ENCODE results near the gene SLC25A21.

The SLC25A21 gene

DNA sequence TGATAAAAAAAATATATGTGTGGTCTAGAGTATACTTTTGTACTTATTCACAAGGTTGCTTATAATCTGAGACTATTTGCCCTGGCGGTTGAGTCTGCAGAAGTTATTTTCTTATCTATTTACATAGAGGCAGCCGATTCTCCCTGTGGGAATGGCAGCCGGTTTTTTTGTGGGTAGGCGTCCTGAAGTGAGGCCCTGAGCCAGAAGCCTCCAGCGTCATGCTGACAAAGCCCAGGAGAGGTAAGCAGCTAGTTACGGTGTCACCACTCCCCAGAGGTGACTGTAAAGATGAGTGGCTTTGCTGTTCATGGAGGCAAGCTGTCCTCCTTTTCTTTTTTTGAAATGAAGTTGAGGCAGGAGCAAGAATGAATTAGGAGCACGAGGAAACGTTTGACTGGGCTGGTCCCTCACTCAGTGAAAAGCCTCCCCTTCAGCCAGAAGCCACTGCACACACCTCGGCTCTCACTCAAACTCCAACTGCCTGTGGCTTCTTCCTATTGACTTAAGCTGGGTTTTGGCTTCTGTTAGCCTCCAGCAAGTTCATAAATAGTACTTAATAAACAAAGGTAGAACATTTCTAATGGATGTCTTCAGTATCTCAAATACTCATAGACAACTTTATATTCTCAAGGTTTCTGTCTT is 489.2 kb downstream of the SLC25A21 start:
- no peaks in the 10 kb centered on the region for H3K27me3 ChIP-seq (ENCODE audit: low read length)
- no peaks in the 10 kb centered on the region for H3K36me3 ChIP-seq (ENCODE audit: low read length)
- H3K79me2 ChIP-seq (ENCODE audit: insufficient read depth, low read length): no peaks in the 10 kb centered on the region
- no peaks in the 10 kb centered on the region for H3K9me2 ChIP-seq (replicated peaks; ENCODE audit: insufficient read depth, low read length)
- no peak overlapping the region for H3K9ac ChIP-seq (ENCODE audit: low read length)
- H3K9me3 ChIP-seq (ENCODE audit: insufficient read depth, low read length): no peaks in the 10 kb centered on the region
- H2AFZ ChIP-seq (ENCODE audit: low read depth, low read length, severe bottlenecking): peak overlapping the region; percentile 9
- H3F3A ChIP-seq (ENCODE audit: insufficient read depth): no peaks in the 10 kb centered on the region
- no peak overlapping the region for H3K27ac ChIP-seq (ENCODE audit: low read depth, low read length)
- H4K20me1 ChIP-seq (ENCODE audit: low read depth, low read length): no peaks in the 10 kb centered on the region
- TF ChIP-seq EZH2phosphoT487 (conservative IDR thresholded peaks at IDR 0.05; ENCODE audit: low read length): no peak
- TF ChIP-seq, protein P1, sequence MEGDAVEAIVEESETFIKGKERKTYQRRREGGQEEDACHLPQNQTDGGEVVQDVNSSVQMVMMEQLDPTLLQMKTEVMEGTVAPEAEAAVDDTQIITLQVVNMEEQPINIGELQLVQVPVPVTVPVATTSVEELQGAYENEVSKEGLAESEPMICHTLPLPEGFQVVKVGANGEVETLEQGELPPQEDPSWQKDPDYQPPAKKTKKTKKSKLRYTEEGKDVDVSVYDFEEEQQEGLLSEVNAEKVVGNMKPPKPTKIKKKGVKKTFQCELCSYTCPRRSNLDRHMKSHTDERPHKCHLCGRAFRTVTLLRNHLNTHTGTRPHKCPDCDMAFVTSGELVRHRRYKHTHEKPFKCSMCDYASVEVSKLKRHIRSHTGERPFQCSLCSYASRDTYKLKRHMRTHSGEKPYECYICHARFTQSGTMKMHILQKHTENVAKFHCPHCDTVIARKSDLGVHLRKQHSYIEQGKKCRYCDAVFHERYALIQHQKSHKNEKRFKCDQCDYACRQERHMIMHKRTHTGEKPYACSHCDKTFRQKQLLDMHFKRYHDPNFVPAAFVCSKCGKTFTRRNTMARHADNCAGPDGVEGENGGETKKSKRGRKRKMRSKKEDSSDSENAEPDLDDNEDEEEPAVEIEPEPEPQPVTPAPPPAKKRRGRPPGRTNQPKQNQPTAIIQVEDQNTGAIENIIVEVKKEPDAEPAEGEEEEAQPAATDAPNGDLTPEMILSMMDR (IDR thresholded peaks at IDR 0.05; ENCODE audit: insufficient read depth, low read length, poor library complexity, severe bottlenecking): no peak
- H3K4me3 ChIP-seq (ENCODE audit: insufficient read depth, low read length, poor library complexity, severe bottlenecking): no peak overlapping the region
- H3K4me2 ChIP-seq (ENCODE audit: low read depth, low read length, poor library complexity, severe bottlenecking): peak overlapping the region; percentile 13

DNA sequence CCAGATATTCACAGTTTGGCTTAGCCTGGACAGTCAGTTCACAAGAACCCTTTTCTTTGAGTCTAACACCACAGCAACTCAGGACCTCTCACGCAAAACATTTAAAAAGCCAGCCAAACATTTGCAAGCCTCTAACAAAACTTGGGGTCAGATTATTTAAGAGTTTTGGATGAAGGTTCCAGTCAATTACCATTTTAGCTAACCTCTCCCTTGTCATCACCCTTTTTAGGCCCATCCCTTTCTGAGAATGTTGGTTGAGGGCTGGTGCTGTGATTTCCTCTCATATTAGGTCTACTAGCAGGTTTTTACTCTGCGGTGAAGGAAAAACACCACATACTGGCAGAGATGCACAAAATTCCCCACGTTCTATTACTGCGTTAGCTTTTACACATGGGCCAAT is 490.1 kb downstream of the SLC25A21 start:
- Histone ChIP-seq H3K27me3 (ENCODE audit: low read length) (no peaks in the 10 kb centered on the region), H3K9me2 (replicated peaks; ENCODE audit: insufficient read depth, low read length) (no peaks in the 10 kb centered on the region)

DNA sequence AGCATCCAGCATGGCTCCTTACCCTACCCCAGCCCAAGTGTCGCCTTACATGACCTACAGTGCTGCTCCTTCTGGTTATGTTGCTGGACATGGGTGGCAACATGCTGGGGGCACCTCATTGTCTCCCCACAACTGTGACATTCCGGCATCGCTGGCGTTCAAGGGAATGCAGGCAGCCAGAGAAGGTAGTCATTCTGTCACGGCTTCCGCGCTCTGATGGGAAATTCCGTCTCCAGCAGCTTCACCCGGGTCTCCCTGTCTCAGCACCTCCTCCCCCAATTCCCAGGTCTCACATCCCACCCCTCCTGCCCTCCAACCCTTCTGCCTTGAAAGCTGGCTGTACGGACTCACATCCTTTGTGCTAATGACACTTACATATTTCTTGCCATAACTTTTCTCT is 496.2 kb downstream of the SLC25A21 start:
- no peak overlapping the region for H2AFZ ChIP-seq (ENCODE audit: low read depth, low read length, severe bottlenecking)
- H4K20me1 ChIP-seq (ENCODE audit: low read depth, low read length): no peaks in the 10 kb centered on the region
- H3K9me2 ChIP-seq (replicated peaks; ENCODE audit: insufficient read depth, low read length): no peaks in the 10 kb centered on the region
- no peak overlapping the region for H3K27ac ChIP-seq (ENCODE audit: low read depth, low read length)
- H3F3A ChIP-seq (ENCODE audit: insufficient read depth): no peaks in the 10 kb centered on the region
- H3K27me3 ChIP-seq (ENCODE audit: low read length): no peaks in the 10 kb centered on the region
- H3K79me2 ChIP-seq (ENCODE audit: insufficient read depth, low read length): no peaks in the 10 kb centered on the region
- no peak overlapping the region for H3K4me2 ChIP-seq (ENCODE audit: low read depth, low read length, poor library complexity, severe bottlenecking)
- TF ChIP-seq, protein P1 (IDR thresholded peaks at IDR 0.05; ENCODE audit: insufficient read depth, low read length, poor library complexity, severe bottlenecking): no peak
- no peak for TF ChIP-seq EZH2phosphoT487 (conservative IDR thresholded peaks at IDR 0.05; ENCODE audit: low read length)
- H3K9me3 ChIP-seq (ENCODE audit: insufficient read depth, low read length): no peaks in the 10 kb centered on the region
- H3K36me3 ChIP-seq (ENCODE audit: low read length): no peaks in the 10 kb centered on the region
- H3K4me3 ChIP-seq (ENCODE audit: insufficient read depth, low read length, poor library complexity, severe bottlenecking): no peak overlapping the region
- no peak overlapping the region for H3K9ac ChIP-seq (ENCODE audit: low read length)

More for the DNA sequence above, 490.1 kb downstream of the SLC25A21 start:
- no peaks in the 10 kb centered on the region for H3F3A ChIP-seq (ENCODE audit: insufficient read depth)
- H3K4me2 ChIP-seq (ENCODE audit: low read depth, low read length, poor library complexity, severe bottlenecking): no peak overlapping the region
- H2AFZ ChIP-seq (ENCODE audit: low read depth, low read length, severe bottlenecking): no peak overlapping the region
- no peaks in the 10 kb centered on the region for H4K20me1 ChIP-seq (ENCODE audit: low read depth, low read length)
- H3K9me3 ChIP-seq (ENCODE audit: insufficient read depth, low read length): no peaks in the 10 kb centered on the region
- no peak overlapping the region for H3K9ac ChIP-seq (ENCODE audit: low read length)
- H3K79me2 ChIP-seq (ENCODE audit: insufficient read depth, low read length): no peaks in the 10 kb centered on the region
- no peak overlapping the region for H3K27ac ChIP-seq (ENCODE audit: low read depth, low read length)
- TF ChIP-seq, protein P1 (IDR thresholded peaks at IDR 0.05; ENCODE audit: insufficient read depth, low read length, poor library complexity, severe bottlenecking): no peak
- no peak for TF ChIP-seq EZH2phosphoT487 (conservative IDR thresholded peaks at IDR 0.05; ENCODE audit: low read length)
- H3K4me3 ChIP-seq (ENCODE audit: insufficient read depth, low read length, poor library complexity, severe bottlenecking): no peak overlapping the region
- H3K36me3 ChIP-seq (ENCODE audit: low read length): no peaks in the 10 kb centered on the region

Data from SU-DHL-6 (cell line).